22Rv1 (cell line): ENCODE data around the gene MAP4K2.

Experiments
- H3K27ac ChIP-seq: fragments of 450-650 bp; 2 replicates; pipeline ENCODE4 v1.5.1; 2017
- CTCF ChIP-seq: fragments of 450-650 bp; IDR thresholded peaks from 2 replicates; pipeline ENCODE4 v1.5.1; 2017; ENCODE audit warnings: mild to moderate bottlenecking
- ZFX ChIP-seq: fragments of 450-650 bp; IDR thresholded peaks from 2 replicates; pipeline ENCODE4 v1.6.1; 2017; ENCODE audit warnings: antibody characterized with exemption, borderline replicate concordance

Gene MAP4K2

GRCh38 chr11:64763526-64764039 is 39.4 kb downstream of the MAP4K2 start:
- peak overlapping the region; percentile 50 for H3K27ac ChIP-seq
- TF ChIP-seq CTCF = no peak
- TF ChIP-seq ZFX = no peak

GRCh38 chr11:64762674-64763525 is 40.1 kb downstream of the MAP4K2 start:
- TF ChIP-seq ZFX (no peak), CTCF (no peak)
- peak overlapping the region; percentile 50 for H3K27ac ChIP-seq

GRCh38 chr11:64762277-64762673 is 40.7 kb downstream of the MAP4K2 start:
- no peak for TF ChIP-seq CTCF
- TF ChIP-seq ZFX = no peak
- peak overlapping the region; percentile 50 for H3K27ac ChIP-seq

GRCh38 chr11:64760759-64761420 is 42.1 kb downstream of the MAP4K2 start:
- peak overlapping the region; percentile 50 for H3K27ac ChIP-seq
- TF ChIP-seq ZFX = no peak
- no peak for TF ChIP-seq CTCF

- TF ChIP-seq ZFX = no peak
- no peak for TF ChIP-seq CTCF
- H3K27ac ChIP-seq = peak within 1 kb of the TSS; percentile 50; the same call in 1 of the 2 replicates
These were observed 43.0 kb downstream of the MAP4K2 start, which contains the start of gene PYGM for GRCh38 chr11:64759722-64760719. PYGM (minus strand) TSS chr11:64759974; CDS start chr11:64759898, 76 bp downstream.

GRCh38 chr11:64759131-64759721 is 43.8 kb downstream of the MAP4K2 start:
- H3K27ac ChIP-seq = no peak overlapping the region
- no peak for TF ChIP-seq ZFX
- TF ChIP-seq CTCF = no peak
